BLaER1 (cell line): ENCODE results near the gene DRG2.

Experiments used
- H3K27ac ChIP-seq: shearing (Covaris generic); formaldehyde crosslinking; 2 replicates; pipeline ENCODE4 v1.8.1; 2022
- H3K27me3 ChIP-seq: shearing (Covaris generic); formaldehyde crosslinking; 2 replicates; pipeline ENCODE4 v1.8.1; 2022
- H3K36me3 ChIP-seq: shearing (Covaris generic); formaldehyde crosslinking; 2 replicates; pipeline ENCODE4 v1.8.1; 2022
- H3K4me1 ChIP-seq: shearing (Covaris generic); formaldehyde crosslinking; 2 replicates; pipeline ENCODE4 v1.8.1; 2022
- H3K4me2 ChIP-seq: shearing (Covaris generic); formaldehyde crosslinking; 2 replicates; pipeline ENCODE4 v1.8.1; 2022
- H3K4me3 ChIP-seq: shearing (Covaris generic); formaldehyde crosslinking; 2 replicates; pipeline ENCODE4 v1.8.1; 2022
- H3K9ac ChIP-seq: shearing (Covaris generic); formaldehyde crosslinking; 2 replicates; pipeline ENCODE4 v1.8.1; 2022
- H3K9me3 ChIP-seq: shearing (Covaris generic); formaldehyde crosslinking; 2 replicates; pipeline ENCODE4 v1.8.1; 2022
- H4K20me1 ChIP-seq: shearing (Covaris generic); formaldehyde crosslinking; 2 replicates; pipeline ENCODE4 v1.8.1; 2022
- Cebpa-rat ChIP-seq: shearing (Covaris generic); IDR thresholded peaks from 2 replicates; pipeline ENCODE4 v1.8.1; 2022

Gene DRG2

GRCh38 chr17:18121144-18121910, 33.6 kb downstream of the DRG2 start:
- no peak overlapping the region for H3K4me3 ChIP-seq
- H3K36me3 ChIP-seq, result no peaks in the 10 kb centered on the region
- H3K4me1 ChIP-seq, result no peaks in the 10 kb centered on the region
- no peak for TF ChIP-seq Cebpa-rat
- no peaks in the 10 kb centered on the region for H4K20me1 ChIP-seq
- no peak overlapping the region for H3K9ac ChIP-seq
- peaks cover 34% of the 10 kb centered on the region for H3K9me3 ChIP-seq
- H3K27ac ChIP-seq, result no peak overlapping the region
- no peak overlapping the region for H3K4me2 ChIP-seq
- H3K27me3 ChIP-seq, result no peaks in the 10 kb centered on the region

GRCh38 chr17:18122990-18123753, 35.4 kb downstream of the DRG2 start:
- Histone ChIP-seq H4K20me1 (no peaks in the 10 kb centered on the region), H3K27ac (no peak overlapping the region), H3K4me3 (no peak overlapping the region), H3K27me3 (no peaks in the 10 kb centered on the region), H3K9ac (no peak overlapping the region), H3K36me3 (no peaks in the 10 kb centered on the region), H3K4me1 (no peaks in the 10 kb centered on the region), H3K9me3 (peaks cover 34% of the 10 kb centered on the region), H3K4me2 (no peak overlapping the region)
- TF ChIP-seq Cebpa-rat, result no peak

GRCh38 chr17:18124345-18125126, 36.8 kb downstream of the DRG2 start:
- H3K4me3 ChIP-seq, result no peak overlapping the region
- H3K9me3 ChIP-seq, result peaks cover 21% of the 10 kb centered on the region
- no peak overlapping the region for H3K27ac ChIP-seq
- no peak overlapping the region for H3K9ac ChIP-seq
- no peaks in the 10 kb centered on the region for H4K20me1 ChIP-seq
- H3K36me3 ChIP-seq, result no peaks in the 10 kb centered on the region
- TF ChIP-seq Cebpa-rat, result no peak
- H3K4me2 ChIP-seq, result no peak overlapping the region
- no peaks in the 10 kb centered on the region for H3K27me3 ChIP-seq
- H3K4me1 ChIP-seq, result no peaks in the 10 kb centered on the region

- no peak overlapping the region for H3K27ac ChIP-seq
- H4K20me1 ChIP-seq, result no peaks in the 10 kb centered on the region
- TF ChIP-seq Cebpa-rat, result 0 out of 2 replicates have a peak, but pooled peaks have one; percentile 37
These were observed 41.3 kb downstream of the DRG2 start for GRCh38 chr17:18129041-18129502.

GRCh38 chr17:18132711-18133110, 45.0 kb downstream of the DRG2 start:
- Histone ChIP-seq H3K27ac (no peak overlapping the region), H3K27me3 (no peaks in the 10 kb centered on the region), H3K4me1 (peaks cover 6% of the 10 kb centered on the region; the same call in 1 of the 2 replicates), H3K4me3 (no peak overlapping the region), H4K20me1 (no peaks in the 10 kb centered on the region), H3K36me3 (no peaks in the 10 kb centered on the region), H3K9ac (no peak overlapping the region), H3K4me2 (no peak overlapping the region), H3K9me3 (no peaks in the 10 kb centered on the region)
- TF ChIP-seq Cebpa-rat, result no peak

More at GRCh38 chr17:18129041-18129502, 41.3 kb downstream of the DRG2 start:
- Histone ChIP-seq H3K4me2 (no peak overlapping the region), H3K9me3 (no peaks in the 10 kb centered on the region), H3K4me1 (peaks cover 6% of the 10 kb centered on the region; the same call in 1 of the 2 replicates), H3K4me3 (no peak overlapping the region), H3K36me3 (no peaks in the 10 kb centered on the region), H3K27me3 (no peaks in the 10 kb centered on the region), H3K9ac (no peak overlapping the region)

GRCh38 chr17:18136357-18136756, 48.6 kb downstream of the DRG2 start:
- H4K20me1 ChIP-seq, result no peaks in the 10 kb centered on the region
- H3K27me3 ChIP-seq, result no peaks in the 10 kb centered on the region
- no peaks in the 10 kb centered on the region for H3K9me3 ChIP-seq
- no peak overlapping the region for H3K27ac ChIP-seq
- peaks cover 6% of the 10 kb centered on the region; the same call in 1 of the 2 replicates for H3K4me1 ChIP-seq
- H3K36me3 ChIP-seq, result no peaks in the 10 kb centered on the region
- no peak for TF ChIP-seq Cebpa-rat
- H3K4me2 ChIP-seq, result no peak overlapping the region
- no peak overlapping the region for H3K9ac ChIP-seq
- H3K4me3 ChIP-seq, result no peak overlapping the region

- TF ChIP-seq Cebpa-rat, result no peak
- Histone ChIP-seq H4K20me1 (no peaks in the 10 kb centered on the region), H3K27ac (no peak overlapping the region), H3K9me3 (no peaks in the 10 kb centered on the region), H3K27me3 (no peaks in the 10 kb centered on the region), H3K4me1 (no peaks in the 10 kb centered on the region), H3K9ac (no peak overlapping the region), H3K4me3 (no peak overlapping the region), H3K4me2 (no peak overlapping the region), H3K36me3 (no peaks in the 10 kb centered on the region)
These were observed 50.5 kb downstream of the DRG2 start for GRCh38 chr17:18138065-18138749.

GRCh38 chr17:18139092-18139491, 51.3 kb downstream of the DRG2 start:
- no peaks in the 10 kb centered on the region for H4K20me1 ChIP-seq
- peaks cover 3% of the 10 kb centered on the region for H3K4me1 ChIP-seq
- no peak overlapping the region for H3K9ac ChIP-seq
- no peak overlapping the region for H3K4me3 ChIP-seq
- no peak overlapping the region for H3K4me2 ChIP-seq
- H3K27me3 ChIP-seq, result no peaks in the 10 kb centered on the region
- no peaks in the 10 kb centered on the region for H3K36me3 ChIP-seq
- H3K27ac ChIP-seq, result no peak overlapping the region
- H3K9me3 ChIP-seq, result no peaks in the 10 kb centered on the region
- TF ChIP-seq Cebpa-rat, result no peak

GRCh38 chr17:18139498-18139897, 51.8 kb downstream of the DRG2 start:
- H3K27me3 ChIP-seq, result no peaks in the 10 kb centered on the region
- no peak overlapping the region for H3K4me2 ChIP-seq
- H3K36me3 ChIP-seq, result no peaks in the 10 kb centered on the region
- TF ChIP-seq Cebpa-rat, result no peak
- no peaks in the 10 kb centered on the region for H4K20me1 ChIP-seq
- peaks cover 7% of the 10 kb centered on the region for H3K4me1 ChIP-seq
- H3K27ac ChIP-seq, result no peak overlapping the region
- H3K4me3 ChIP-seq, result no peak overlapping the region
- H3K9me3 ChIP-seq, result no peaks in the 10 kb centered on the region
- H3K9ac ChIP-seq, result no peak overlapping the region
